ENCODE results near the gene SEBOX.

Gene SEBOX

GRCh38 chr17:28330671-28331070 is 34.3 kb downstream of the SEBOX start:
- Histone ChIP-seq H2AK5ac (ENCODE audit: low read length) (no peak overlapping the region), H3K79me1 (ENCODE audit: low read length) (peaks cover 6% of the 10 kb centered on the region), H3K36me3 (ENCODE audit: control insufficient read depth in 1 of 2, insufficient read depth in 2 of 2, low read length in 2 of 2) (peaks cover 20 to 37% of the 10 kb centered on the region in 2 experiments), H3K18ac (ENCODE audit: low read length) (no peak overlapping the region), H3K4me2 (ENCODE audit: low read length) (no peak overlapping the region), H3K4me3 (ENCODE audit: low read depth, low read length) (no peak overlapping the region), H2BK120ac (ENCODE audit: insufficient read depth, low read length, poor library complexity) (no peak overlapping the region), H3K23ac (ENCODE audit: low read length) (no peak overlapping the region), H2BK5ac (ENCODE audit: low read depth, low read length, poor library complexity) (no peak overlapping the region), H3K14ac (ENCODE audit: low read length) (no peak overlapping the region), H4K91ac (ENCODE audit: low read depth, low read length) (no peak overlapping the region), H3K9me3 (ENCODE audit: insufficient read depth, low read depth, low read length) (peaks cover 2% of the 10 kb centered on the region), H3K4ac (ENCODE audit: low read depth, low read length) (no peak overlapping the region), H2BK12ac (ENCODE audit: low read length) (no peak overlapping the region), H4K12ac (ENCODE audit: low read depth, low read length) (no peak overlapping the region), H3K9ac (ENCODE audit: low read length) (no peak overlapping the region), H3K79me2 (ENCODE audit: control insufficient read depth, insufficient read depth, low read length, poor library complexity) (peaks cover 7% of the 10 kb centered on the region), H3K27me3 (ENCODE audit: insufficient read depth, low read length) (no peaks in the 10 kb centered on the region), H4K8ac (ENCODE audit: low read depth, low read length) (no peak overlapping the region), H3K4me1 (ENCODE audit: control insufficient read depth in 1 of 2, insufficient read depth in 2 of 2, low read length in 2 of 2) (peaks cover 14 to 24% of the 10 kb centered on the region in 2 experiments), H3K27ac (ENCODE audit: low read depth, low read length) (no peak overlapping the region), H2AFZ (ENCODE audit: insufficient read depth, low read length, poor library complexity) (no peak overlapping the region)
- no peak for DNase-seq
- WGBS (ENCODE audit: extremely low coverage, insufficient coverage, insufficient read length) = no CpG with 5 or more reads among the region's 5 CpGs

GRCh38 chr17:28328325-28328724 is 36.7 kb downstream of the SEBOX start:
- no peak overlapping the region for H4K91ac ChIP-seq (ENCODE audit: low read depth, low read length)
- H3K18ac ChIP-seq (ENCODE audit: low read length) = no peak overlapping the region
- no peak overlapping the region for H3K27ac ChIP-seq (ENCODE audit: low read depth, low read length)
- no peak overlapping the region for H2AFZ ChIP-seq (ENCODE audit: insufficient read depth, low read length, poor library complexity)
- DNase-seq = no peak
- no peak overlapping the region for H4K12ac ChIP-seq (ENCODE audit: low read depth, low read length)
- peaks cover 5% of the 10 kb centered on the region for H3K79me2 ChIP-seq (ENCODE audit: control insufficient read depth, insufficient read depth, low read length, poor library complexity)
- no peak overlapping the region for H2AK5ac ChIP-seq (ENCODE audit: low read length)
- H4K8ac ChIP-seq (ENCODE audit: low read depth, low read length) = no peak overlapping the region
- H3K4me1 ChIP-seq (ENCODE audit: control insufficient read depth in 1 of 2, insufficient read depth in 2 of 2, low read length in 2 of 2) = peaks cover 8 to 21% of the 10 kb centered on the region in 2 experiments
- H3K4me3 ChIP-seq (ENCODE audit: low read depth, low read length) = no peak overlapping the region
- WGBS (ENCODE audit: extremely low coverage, insufficient coverage, insufficient read length) = no CpG with 5 or more reads among the region's 4 CpGs
- H3K9me3 ChIP-seq (ENCODE audit: insufficient read depth, low read depth, low read length) = peaks cover 2% of the 10 kb centered on the region
- H2BK5ac ChIP-seq (ENCODE audit: low read depth, low read length, poor library complexity) = no peak overlapping the region
- H2BK120ac ChIP-seq (ENCODE audit: insufficient read depth, low read length, poor library complexity) = no peak overlapping the region
- H3K27me3 ChIP-seq (ENCODE audit: insufficient read depth, low read length) = no peaks in the 10 kb centered on the region
- H2BK12ac ChIP-seq (ENCODE audit: low read length) = no peak overlapping the region
- no peak overlapping the region for H3K9ac ChIP-seq (ENCODE audit: low read length)
- no peak overlapping the region for H3K23ac ChIP-seq (ENCODE audit: low read length)
- H3K36me3 ChIP-seq (ENCODE audit: control insufficient read depth in 1 of 2, insufficient read depth in 2 of 2, low read length in 2 of 2) = peaks cover 22 to 39% of the 10 kb centered on the region in 2 experiments
- no peaks in the 10 kb centered on the region for H3K79me1 ChIP-seq (ENCODE audit: low read length)
- H3K14ac ChIP-seq (ENCODE audit: low read length) = no peak overlapping the region
- H3K4me2 ChIP-seq (ENCODE audit: low read length) = no peak overlapping the region
- no peak overlapping the region for H3K4ac ChIP-seq (ENCODE audit: low read depth, low read length)

- H3K4me1 ChIP-seq (ENCODE audit: control insufficient read depth in 1 of 2, insufficient read depth in 2 of 2, low read length in 2 of 2) = peaks cover 8 to 21% of the 10 kb centered on the region in 2 experiments
- no peak overlapping the region for H3K4ac ChIP-seq (ENCODE audit: low read depth, low read length)
- H2AFZ ChIP-seq (ENCODE audit: insufficient read depth, low read length, poor library complexity) = no peak overlapping the region
- no peak overlapping the region for H2AK5ac ChIP-seq (ENCODE audit: low read length)
- peaks cover 2% of the 10 kb centered on the region for H3K9me3 ChIP-seq (ENCODE audit: insufficient read depth, low read depth, low read length)
- no peak overlapping the region for H2BK120ac ChIP-seq (ENCODE audit: insufficient read depth, low read length, poor library complexity)
- peak in 1 of 2 donors; percentile 8 for DNase-seq
- H3K9ac ChIP-seq (ENCODE audit: low read length) = no peak overlapping the region
- peaks cover 7% of the 10 kb centered on the region for H3K79me2 ChIP-seq (ENCODE audit: control insufficient read depth, insufficient read depth, low read length, poor library complexity)
- H3K18ac ChIP-seq (ENCODE audit: low read length) = no peak overlapping the region
- WGBS (ENCODE audit: extremely low coverage, insufficient coverage, insufficient read length) = no CpG with 5 or more reads among the region's 3 CpGs
- H3K79me1 ChIP-seq (ENCODE audit: low read length) = no peaks in the 10 kb centered on the region
- no peak overlapping the region for H3K14ac ChIP-seq (ENCODE audit: low read length)
- no peak overlapping the region for H2BK12ac ChIP-seq (ENCODE audit: low read length)
- H4K8ac ChIP-seq (ENCODE audit: low read depth, low read length) = no peak overlapping the region
- H4K12ac ChIP-seq (ENCODE audit: low read depth, low read length) = no peak overlapping the region
- peaks cover 22 to 40% of the 10 kb centered on the region in 2 experiments for H3K36me3 ChIP-seq (ENCODE audit: control insufficient read depth in 1 of 2, insufficient read depth in 2 of 2, low read length in 2 of 2)
- no peak overlapping the region for H4K91ac ChIP-seq (ENCODE audit: low read depth, low read length)
- no peaks in the 10 kb centered on the region for H3K27me3 ChIP-seq (ENCODE audit: insufficient read depth, low read length)
- H2BK5ac ChIP-seq (ENCODE audit: low read depth, low read length, poor library complexity) = no peak overlapping the region
- H3K4me2 ChIP-seq (ENCODE audit: low read length) = no peak overlapping the region
- H3K4me3 ChIP-seq (ENCODE audit: low read depth, low read length) = no peak overlapping the region
- no peak overlapping the region for H3K27ac ChIP-seq (ENCODE audit: low read depth, low read length)
- no peak overlapping the region for H3K23ac ChIP-seq (ENCODE audit: low read length)
Measured at GRCh38 chr17:28327709-28328108, 37.3 kb downstream of the SEBOX start.

GRCh38 chr17:28327031-28327607 is 37.9 kb downstream of the SEBOX start:
- Histone ChIP-seq H4K91ac (ENCODE audit: low read depth, low read length) (no peak overlapping the region), H3K4me1 (ENCODE audit: control insufficient read depth in 1 of 2, insufficient read depth in 2 of 2, low read length in 2 of 2) (peaks cover 8 to 21% of the 10 kb centered on the region in 2 experiments), H3K4ac (ENCODE audit: low read depth, low read length) (no peak overlapping the region), H3K23ac (ENCODE audit: low read length) (no peak overlapping the region), H3K4me2 (ENCODE audit: low read length) (no peak overlapping the region), H4K12ac (ENCODE audit: low read depth, low read length) (no peak overlapping the region), H3K27ac (ENCODE audit: low read depth, low read length) (no peak overlapping the region), H2AK5ac (ENCODE audit: low read length) (no peak overlapping the region), H3K18ac (ENCODE audit: low read length) (no peak overlapping the region), H2BK120ac (ENCODE audit: insufficient read depth, low read length, poor library complexity) (no peak overlapping the region), H3K36me3 (ENCODE audit: control insufficient read depth in 1 of 2, insufficient read depth in 2 of 2, low read length in 2 of 2) (peaks cover 22 to 40% of the 10 kb centered on the region in 2 experiments), H4K8ac (ENCODE audit: low read depth, low read length) (no peak overlapping the region), H3K9ac (ENCODE audit: low read length) (no peak overlapping the region), H3K79me1 (ENCODE audit: low read length) (no peaks in the 10 kb centered on the region), H3K4me3 (ENCODE audit: low read depth, low read length) (no peak overlapping the region), H3K79me2 (ENCODE audit: control insufficient read depth, insufficient read depth, low read length, poor library complexity) (peaks cover 10% of the 10 kb centered on the region), H3K14ac (ENCODE audit: low read length) (no peak overlapping the region), H3K9me3 (ENCODE audit: insufficient read depth, low read depth, low read length) (peaks cover 2% of the 10 kb centered on the region), H2BK12ac (ENCODE audit: low read length) (no peak overlapping the region), H3K27me3 (ENCODE audit: insufficient read depth, low read length) (no peaks in the 10 kb centered on the region), H2BK5ac (ENCODE audit: low read depth, low read length, poor library complexity) (no peak overlapping the region), H2AFZ (ENCODE audit: insufficient read depth, low read length, poor library complexity) (no peak overlapping the region)
- WGBS (ENCODE audit: extremely low coverage, insufficient coverage, insufficient read length) = no CpG with 5 or more reads among the region's 9 CpGs
- DNase-seq = peak in 1 of 2 donors; percentile 62

All from trophoblast cell (in vitro differentiated cells and primary cell).